Uterus (tissue), 4 donors: ENCODE data around the gene MMP3. TPM values are rescaled to one million over a fixed set of nuclear protein-coding genes. Genes with fewer than 3 reads are reported as not detected.

Experiments
- DNase-seq, 2 donors: peaks; one replicate each; pipeline ENCODE4 v3.0.0-alpha.2; 2019 to 2020
- H3K27ac ChIP-seq, 2 donors: fragments of 200-600 bp; sonication (generic); 1 replicate in 1 of 2; 2 replicates in 1 of 2; pipeline ENCODE4 v1.5.1; 2016 to 2018
- H3K27me3 ChIP-seq, 2 donors: fragments of 200-600 bp; sonication (generic); one replicate each; pipeline ENCODE4 v1.5.1; 2018 to 2019; ENCODE audit warnings: control low read depth in 1 of 2
- H3K36me3 ChIP-seq, 2 donors: fragments of 200-600 bp; sonication (generic); one replicate each; pipeline ENCODE4 v1.5.1; 2019; ENCODE audit warnings: control low read depth in 1 of 2
- H3K4me1 ChIP-seq, 2 donors: fragments of 200-600 bp; sonication (generic); one replicate each; pipeline ENCODE4 v1.5.1; 2018 to 2019; ENCODE audit warnings: control low read depth in 1 of 2
- H3K4me3 ChIP-seq, 2 donors: fragments of 200-600 bp; sonication (generic); 1 replicate in 1 of 2; 2 replicates in 1 of 2; pipeline ENCODE4 v1.5.1; 2018 to 2019; ENCODE audit warnings: mild to moderate bottlenecking in 1 of 2
- H3K9me3 ChIP-seq, 2 donors: fragments of 200-600 bp; sonication (generic); one replicate each; pipeline ENCODE4 v1.5.1; 2019; ENCODE audit warnings: control low read depth in 1 of 2
- POLR2A ChIP-seq, 2 donors: fragments of 450-650 bp; IDR thresholded peaks; one replicate each; pipeline ENCODE4 v1.6.1; 2016; ENCODE audit warnings: antibody characterized with exemption in 2 of 2, mild to moderate bottlenecking in 1 of 2, moderate library complexity in 1 of 2
- intact Hi-C: fragments of 100-400 bp; cut with DNase I; formaldehyde crosslinking; loops from one replicate; pipeline ENCODE4 v1.15.1; 2023; ENCODE audit warnings: low total_unique reads
- total RNA-seq, 4 donors: library from RNA; depleted of rRNA in 3 of 4; stranded (reverse); fragments of >200 nt in 3 of 4; gene quantifications; one replicate each; pipeline versions ENCODE4 v1.1.0 to v1.2.4, GENCODE V29; 2014 to 2023
- TF ChIP-seq, protein P1 (sequence below), 4 experiments: fragments of 200-600 bp in 2 of 4; fragments of 450-650 bp in 2 of 4; sonication (generic) in 2 of 4; IDR thresholded peaks; one replicate each; pipeline ENCODE4 v1.5.1; 2016 to 2019; ENCODE audit warnings: antibody characterized with exemption in 4 of 4, mild to moderate bottlenecking in 2 of 4, moderate library complexity in 1 of 4
- donor health status: DM: yes; HTN: yes; CAD: no.

The MMP3 gene
- total RNA-seq, 4 donors from 2014 or later: not detected

DNA sequence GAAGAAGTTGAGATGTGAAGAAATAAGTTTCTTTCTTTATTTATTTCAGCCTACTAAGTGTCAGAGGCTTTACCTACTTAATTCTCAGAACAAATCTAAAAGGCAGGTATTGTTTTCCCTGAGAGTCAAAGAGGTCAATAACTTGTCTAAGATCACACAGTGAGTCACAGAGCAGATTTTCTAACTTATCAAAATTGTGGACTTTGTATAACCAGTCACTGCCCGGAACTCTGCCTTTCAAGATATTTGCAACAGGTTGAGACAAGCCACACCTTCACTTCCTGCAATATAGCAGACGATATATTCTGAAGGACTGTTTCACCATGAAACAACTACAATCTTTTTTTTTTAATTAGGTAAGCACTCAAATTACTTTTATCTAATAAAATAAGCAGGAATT is 10.5 kb upstream of the MMP3 start:
- H3K4me3 ChIP-seq: no peak overlapping the region
- no peaks in the 10 kb centered on the region for H3K4me1 ChIP-seq
- no peak for TF ChIP-seq POLR2A (IDR thresholded peaks at IDR 0.05)
- TF ChIP-seq, protein P1, sequence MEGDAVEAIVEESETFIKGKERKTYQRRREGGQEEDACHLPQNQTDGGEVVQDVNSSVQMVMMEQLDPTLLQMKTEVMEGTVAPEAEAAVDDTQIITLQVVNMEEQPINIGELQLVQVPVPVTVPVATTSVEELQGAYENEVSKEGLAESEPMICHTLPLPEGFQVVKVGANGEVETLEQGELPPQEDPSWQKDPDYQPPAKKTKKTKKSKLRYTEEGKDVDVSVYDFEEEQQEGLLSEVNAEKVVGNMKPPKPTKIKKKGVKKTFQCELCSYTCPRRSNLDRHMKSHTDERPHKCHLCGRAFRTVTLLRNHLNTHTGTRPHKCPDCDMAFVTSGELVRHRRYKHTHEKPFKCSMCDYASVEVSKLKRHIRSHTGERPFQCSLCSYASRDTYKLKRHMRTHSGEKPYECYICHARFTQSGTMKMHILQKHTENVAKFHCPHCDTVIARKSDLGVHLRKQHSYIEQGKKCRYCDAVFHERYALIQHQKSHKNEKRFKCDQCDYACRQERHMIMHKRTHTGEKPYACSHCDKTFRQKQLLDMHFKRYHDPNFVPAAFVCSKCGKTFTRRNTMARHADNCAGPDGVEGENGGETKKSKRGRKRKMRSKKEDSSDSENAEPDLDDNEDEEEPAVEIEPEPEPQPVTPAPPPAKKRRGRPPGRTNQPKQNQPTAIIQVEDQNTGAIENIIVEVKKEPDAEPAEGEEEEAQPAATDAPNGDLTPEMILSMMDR (IDR thresholded peaks at IDR 0.05): no peak
- H3K27me3 ChIP-seq: no peaks in the 10 kb centered on the region
- no peaks in the 10 kb centered on the region for H3K9me3 ChIP-seq
- H3K36me3 ChIP-seq: no peaks in the 10 kb centered on the region
- H3K27ac ChIP-seq: no peak overlapping the region
- intact Hi-C loops: no loop called here
- DNase-seq: no peak

DNA sequence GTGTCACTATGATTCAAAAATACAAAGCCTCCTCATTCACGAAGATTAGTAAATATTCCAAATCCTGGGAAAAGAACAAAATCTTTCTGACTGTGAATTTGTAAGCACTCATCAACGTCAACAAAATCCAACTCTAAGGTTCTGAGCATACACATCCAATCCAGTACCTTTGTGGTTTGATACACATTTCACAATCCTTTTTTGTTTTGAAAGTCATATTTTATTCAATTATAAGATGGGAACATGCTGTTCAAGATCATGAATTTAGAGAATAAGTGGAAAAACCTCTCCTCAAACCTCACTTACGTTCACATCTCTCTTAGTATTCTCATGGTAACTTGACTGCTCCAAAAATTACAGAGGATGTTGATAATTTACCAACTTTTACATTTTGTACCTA is 9.6 kb upstream of the MMP3 start:
- H3K4me3 ChIP-seq: no peak overlapping the region
- no peaks in the 10 kb centered on the region for H3K27me3 ChIP-seq
- no peak overlapping the region for H3K27ac ChIP-seq
- no peak for DNase-seq
- intact Hi-C loops: no loop called here
- no peaks in the 10 kb centered on the region for H3K9me3 ChIP-seq
- H3K4me1 ChIP-seq: no peaks in the 10 kb centered on the region
- TF ChIP-seq, protein P1 (IDR thresholded peaks at IDR 0.05): no peak
- TF ChIP-seq POLR2A (IDR thresholded peaks at IDR 0.05): no peak
- no peaks in the 10 kb centered on the region for H3K36me3 ChIP-seq

DNA sequence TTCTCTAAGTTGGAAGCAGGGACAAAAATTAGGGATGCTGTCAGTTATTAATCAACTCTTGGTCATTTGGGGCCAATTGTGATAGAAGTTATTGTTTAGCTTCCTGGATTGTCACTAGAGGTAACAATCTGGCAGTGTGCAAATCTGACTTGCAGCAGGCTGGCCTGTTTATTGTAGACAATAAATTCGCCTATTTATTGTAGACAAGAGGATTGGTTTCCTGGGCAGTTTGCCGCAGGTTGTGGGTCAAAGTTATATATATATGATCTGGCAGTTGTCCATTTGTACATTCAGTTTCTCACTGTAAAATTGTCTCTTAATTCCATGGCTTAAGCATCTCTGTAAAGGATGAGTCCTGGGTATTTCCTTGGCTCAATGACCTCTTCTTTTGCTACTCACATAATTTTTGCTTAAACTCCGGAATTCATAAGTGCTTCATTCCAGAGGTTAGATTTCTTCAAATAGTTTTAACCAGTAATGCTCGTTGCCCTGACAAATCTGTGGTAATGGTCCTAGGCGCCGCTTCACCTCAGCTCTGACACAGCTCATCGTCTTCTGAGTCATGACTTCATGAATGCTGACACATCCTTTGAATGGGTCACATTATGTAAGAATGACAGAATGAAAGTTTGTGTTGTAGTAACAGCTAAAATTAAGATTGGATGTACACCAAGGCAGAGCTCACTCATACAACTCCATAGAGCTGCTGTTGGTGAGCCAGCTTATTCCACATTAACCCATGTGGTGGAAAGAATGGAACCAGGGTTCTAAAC is 7.8 kb upstream of the MMP3 start:
- no peak for DNase-seq
- no peak overlapping the region for H3K4me3 ChIP-seq
- TF ChIP-seq, protein P1 (IDR thresholded peaks at IDR 0.05): no peak
- TF ChIP-seq POLR2A (IDR thresholded peaks at IDR 0.05): no peak
- H3K27me3 ChIP-seq: no peaks in the 10 kb centered on the region
- H3K36me3 ChIP-seq: no peaks in the 10 kb centered on the region
- intact Hi-C loops: no loop called here
- no peaks in the 10 kb centered on the region for H3K9me3 ChIP-seq
- H3K4me1 ChIP-seq: no peaks in the 10 kb centered on the region
- H3K27ac ChIP-seq: no peak overlapping the region

DNA sequence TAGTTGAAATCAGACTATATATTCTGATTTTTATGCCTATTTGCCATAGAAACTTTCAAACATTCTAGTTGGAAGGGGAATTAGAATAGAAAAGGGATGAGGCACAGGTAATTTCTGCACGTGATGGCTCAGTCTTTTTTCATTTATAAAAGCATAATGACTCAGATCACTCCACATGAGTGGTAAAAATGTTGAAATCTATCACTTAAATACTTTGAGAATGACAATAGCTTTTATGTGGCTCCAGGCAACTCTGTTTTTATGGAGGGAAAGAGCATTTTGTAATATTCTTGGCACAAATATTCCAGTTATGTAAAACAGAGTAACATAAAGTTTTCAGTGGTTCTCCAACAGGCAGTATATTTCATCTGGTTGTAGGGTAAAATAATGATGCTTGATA is 5.9 kb upstream of the MMP3 start:
- no peak overlapping the region for H3K4me3 ChIP-seq
- intact Hi-C loops: no loop called here
- no peaks in the 10 kb centered on the region for H3K27me3 ChIP-seq
- H3K4me1 ChIP-seq: no peaks in the 10 kb centered on the region
- no peak overlapping the region for H3K27ac ChIP-seq
- no peaks in the 10 kb centered on the region for H3K9me3 ChIP-seq
- TF ChIP-seq POLR2A (IDR thresholded peaks at IDR 0.05): no peak
- no peak for DNase-seq
- H3K36me3 ChIP-seq: no peaks in the 10 kb centered on the region

DNA sequence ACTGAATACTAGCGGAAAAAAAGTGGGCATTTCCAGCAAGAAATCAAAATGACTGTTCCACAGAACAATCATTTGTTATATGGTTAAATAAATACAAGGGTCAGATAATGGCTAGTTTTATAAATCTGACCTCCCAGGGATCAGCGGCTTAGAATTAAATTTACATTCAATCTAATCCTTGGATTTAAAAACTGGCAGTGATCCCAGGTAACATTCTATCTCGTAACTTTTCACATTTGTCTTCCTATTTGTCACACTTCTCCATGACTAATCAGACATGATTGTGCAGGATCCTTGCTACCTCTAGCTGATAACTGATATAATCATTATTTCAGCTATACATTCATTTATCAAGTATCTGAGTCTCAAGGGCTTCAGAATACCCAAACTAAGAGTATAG is 2.9 kb upstream of the MMP3 start:
- intact Hi-C loops: no loop called here
- no peaks in the 10 kb centered on the region for H3K36me3 ChIP-seq

More for the DNA sequence above, 2.9 kb upstream of the MMP3 start:
- H3K9me3 ChIP-seq: no peaks in the 10 kb centered on the region
- no peak overlapping the region for H3K27ac ChIP-seq
- H3K27me3 ChIP-seq: no peaks in the 10 kb centered on the region
- H3K4me3 ChIP-seq: no peak overlapping the region
- no peak for DNase-seq
- no peak for TF ChIP-seq POLR2A (IDR thresholded peaks at IDR 0.05)
- TF ChIP-seq, protein P1 (IDR thresholded peaks at IDR 0.05): no peak
- no peaks in the 10 kb centered on the region for H3K4me1 ChIP-seq
